HepG2 (cell line): ENCODE results near the gene DAAM2. TPM values are rescaled to one million over a fixed set of nuclear protein-coding genes. Genes with fewer than 3 reads are reported as not detected.

Experiments
- ATAC-seq: fragments of 200-7000 bp; cut with Tn5 transposase; 3 replicates; pipeline ENCODE4 v1.9.1; 2020; ENCODE audit warnings: mild to moderate bottlenecking, moderate library complexity
- BruUV-seq: library from RNA; stranded (reverse); fragments of 400-500 nt; replicated peaks from 2 replicates; lab custom pipeline; 2021; lab: Mats Ljungman, UMichigan
- CTCF ChIA-PET: fragments of 300-600 bp; formaldehyde crosslinking; extraction: SDS; loops from one replicate; lab custom pipeline; 2021; ENCODE audit warnings: low total read pairs, inconsistent platforms, low intra/inter-chr PET ratio; lab: Yijun Ruan, JAX
- POLR2A ChIA-PET: fragments of 350-600 bp; sonication (Branson Sonifier 250); formaldehyde crosslinking; loops from one replicate; lab custom pipeline; 2020; ENCODE audit warnings: antibody characterized with exemption, inconsistent platforms; lab: Yijun Ruan, JAX
- DNase-seq: peaks from one replicate; pipeline ENCODE4 v3.0.0-alpha.2; 2015; ENCODE audit warnings: low spot score
- FAIRE-seq: peaks from 3 replicates; lab custom pipeline; 2011; peaks lifted over from hg19 to GRCh38; lab: Jason Lieb, UNC
- H2AFZ ChIP-seq: one replicate; pipeline ENCODE4 v1.6.1; 2011; ENCODE audit warnings: low read length, inconsistent platforms
- H3K27ac ChIP-seq: fragments of 300-600 bp; 3 replicates; pipeline ENCODE4 v1.8.0; 2011; ENCODE audit warnings: mixed run types, mild to moderate bottlenecking, mixed read lengths, low read length, inconsistent platforms; ENCODE audit not compliant: insufficient read depth; ENCODE audit errors: extremely low read length
- H3K27me3 ChIP-seq, 2 experiments: fragments of 200-600 bp in 1 of 2; 2 replicates in 1 of 2; 3 replicates in 1 of 2; pipeline versions ENCODE4 v1.6.0 to v1.8.0; 2011; ENCODE audit warnings: low read length in 2 of 2, mild to moderate bottlenecking in 2 of 2, moderate library complexity in 2 of 2, inconsistent platforms in 1 of 2; ENCODE audit not compliant: insufficient read depth in 2 of 2, control insufficient read depth in 1 of 2
- H3K36me3 ChIP-seq, 2 experiments: fragments of 200-600 bp in 1 of 2; replicated peaks in 1 of 2; 2 replicates in 1 of 2; 3 replicates in 1 of 2; pipeline versions ENCODE4 v1.5.1 to v1.8.0; 2011; ENCODE audit warnings: low read length in 2 of 2, inconsistent platforms in 1 of 2; ENCODE audit not compliant: insufficient read depth in 2 of 2, control insufficient read depth in 1 of 2
- H3K4me1 ChIP-seq: 2 replicates; pipeline ENCODE4 v1.5.1; 2012; ENCODE audit warnings: low read length, inconsistent platforms; ENCODE audit not compliant: insufficient read depth
- H3K4me2 ChIP-seq: 2 replicates; pipeline ENCODE4 v1.6.0; 2011; ENCODE audit warnings: low read depth, low read length, inconsistent platforms
- H3K4me3 ChIP-seq, 3 experiments: fragments of 200-600 bp in 1 of 3; sonication (generic), shearing (Covaris generic) in 1 of 3; replicated peaks in 1 of 3; 2 replicates each; pipeline ENCODE4 v1.5.1; 2011 to 2016; ENCODE audit warnings: low read length in 3 of 3, inconsistent platforms in 2 of 3, low read depth in 2 of 3, mild to moderate bottlenecking in 2 of 3, control low read depth in 1 of 3, mixed read lengths in 1 of 3; ENCODE audit not compliant: insufficient read depth in 1 of 3
- H3K79me2 ChIP-seq: one replicate; pipeline ENCODE4 v1.6.1; 2011; ENCODE audit warnings: low read length, inconsistent platforms; ENCODE audit not compliant: insufficient read depth
- H3K9ac ChIP-seq: 2 replicates; pipeline ENCODE4 v1.6.0; 2011; ENCODE audit warnings: mild to moderate bottlenecking, low read depth, low read length, inconsistent platforms; ENCODE audit not compliant: insufficient read depth
- H3K9me3 ChIP-seq: 2 replicates; pipeline ENCODE4 v1.5.1; 2012; ENCODE audit warnings: mild to moderate bottlenecking, low read length
- H4K20me1 ChIP-seq: 2 replicates; pipeline ENCODE4 v1.6.0; 2011; ENCODE audit warnings: inconsistent platforms, mild to moderate bottlenecking, low read length, moderate library complexity; ENCODE audit not compliant: insufficient read depth
- CEBPB ChIP-seq: IDR thresholded peaks from 2 replicates; pipeline ENCODE4 v1.6.1; 2011; ENCODE audit warnings: low read depth, low read length, improper control_type of control experiment, borderline replicate concordance
- CENPBD1 ChIP-seq: sonication (generic); formaldehyde crosslinking; IDR thresholded peaks from 2 replicates; pipeline ENCODE4 v1.8.0; 2022; ENCODE audit warnings: missing genetic modification reagents, low read depth, mild to moderate bottlenecking, borderline replicate concordance
- DMTF1 ChIP-seq: sonication (generic); formaldehyde crosslinking; IDR thresholded peaks from 2 replicates; pipeline ENCODE4 v1.4.0; 2020; ENCODE audit warnings: mild to moderate bottlenecking, missing genetic modification reagents
- ESRRA ChIP-seq: sonication (generic); formaldehyde crosslinking; IDR thresholded peaks from 2 replicates; pipeline ENCODE4 v1.5.1; 2020; ENCODE audit warnings: mild to moderate bottlenecking, low read depth, missing genetic modification reagents
- FOXA1 ChIP-seq, 2 experiments: fragments of 450-650 bp in 1 of 2; sonication (generic) in 1 of 2; formaldehyde crosslinking in 1 of 2; IDR thresholded peaks; 2 replicates each; pipeline versions ENCODE4 v1.4.0 to v1.6.1; 2016 to 2020; ENCODE audit warnings: missing genetic modification reagents in 1 of 2
- GPBP1L1 ChIP-seq: sonication (generic); formaldehyde crosslinking; IDR thresholded peaks from 2 replicates; pipeline ENCODE4 v1.5.0; 2020; ENCODE audit warnings: mild to moderate bottlenecking, missing genetic modification reagents
- HIC2 ChIP-seq: sonication (generic); formaldehyde crosslinking; IDR thresholded peaks from 2 replicates; pipeline ENCODE4 v1.9.0; 2022; ENCODE audit warnings: low read depth, missing genetic modification reagents
- NFKB2 ChIP-seq: sonication (generic); formaldehyde crosslinking; IDR thresholded peaks from 2 replicates; pipeline ENCODE4 v1.4.0; 2020; ENCODE audit warnings: missing genetic modification reagents, borderline replicate concordance
- POGK ChIP-seq: sonication (generic); formaldehyde crosslinking; conservative IDR thresholded peaks from 2 replicates; pipeline ENCODE4 v1.8.0; 2022; ENCODE audit warnings: mild to moderate bottlenecking, moderate library complexity, missing genetic modification reagents
- RARG ChIP-seq: sonication (generic); formaldehyde crosslinking; IDR thresholded peaks from 2 replicates; pipeline ENCODE4 v1.4.0; 2020; ENCODE audit warnings: low read depth, mild to moderate bottlenecking, missing genetic modification reagents
- RXRB ChIP-seq: IDR thresholded peaks from 2 replicates; pipeline ENCODE4 v1.6.1; 2016; ENCODE audit warnings: borderline replicate concordance, missing genetic modification reagents, missing compliant biosample characterization
- ZGPAT ChIP-seq: IDR thresholded peaks from 2 replicates; pipeline ENCODE4 v1.6.1; 2016; ENCODE audit warnings: mild to moderate bottlenecking
- ZNF678 ChIP-seq: sonication (generic); formaldehyde crosslinking; IDR thresholded peaks from 2 replicates; pipeline ENCODE4 v1.4.0; 2020; ENCODE audit warnings: mild to moderate bottlenecking, missing genetic modification reagents
- WGBS: methylation state at CpG from one replicate; pipeline ENCODE4 v1.1.6; 2017; ENCODE audit warnings: low lambda C conversion rate; 5-methylcytosine and 5-hydroxymethylcytosine counted together
- in situ Hi-C: cut with HindIII; loops from 2 replicates; pipeline ENCODE4 v1.10.0; 2017; ENCODE audit warnings: low pct_unique_long_range_greater_than_20kb; ENCODE audit not compliant: extremely low pct_ligation_motif_present
- intact Hi-C: fragments of 100-400 bp; cut with micrococcal nuclease; formaldehyde crosslinking; loops from one replicate; pipeline ENCODE4 v1.10.0; 2022; ENCODE audit not compliant: unreplicated experiment
- polyA plus RNA-seq, 8 experiments: library from polyadenylated mRNA; depleted of rRNA in 3 of 8; stranded (reverse) in 7 of 8; unstranded in 1 of 8; fragments of >200 nt; fragmentation: Illumina TruSeq in 4 of 8; extraction: Trizol in 4 of 8; gene quantifications; 2 replicates each; pipeline versions ENCODE4 v1.2.1 to v1.2.3, GENCODE V29; 2011 to 2016; ENCODE audit warnings: low read depth in 4 of 8, missing spikeins in 1 of 8, mixed read lengths in 1 of 8; ENCODE audit not compliant: insufficient read depth in 1 of 8
- total RNA-seq, 5 experiments: library from RNA; depleted of rRNA; stranded (reverse); fragments of >200 nt; fragmentation: Illumina TruSeq; extraction: Trizol; gene quantifications; 2 replicates each; pipeline ENCODE4 v1.2.3, GENCODE V29; 2016; ENCODE audit warnings: low read depth in 1 of 5

DAAM2 gene
- total and polyA plus RNA-seq, 2 of the 13 experiments (the other 11 are each of a cell fraction or from before 2014, with no cell fraction given): 0.01 TPM; not detected in 1

- no TSS peak for BruUV-seq
- in situ Hi-C loops (no loop called here), intact Hi-C loops (no loop called here)
- no peak overlapping the region for H3K4me3 ChIP-seq
- H3K9me3 ChIP-seq: no peaks in the 10 kb centered on the region
- no peak overlapping the region for H3K9ac ChIP-seq
- no peak overlapping the region for H3K27ac ChIP-seq
- ChIA-PET POLR2A (interaction anchor here (1.4 kb wide), 1 partner anchor 8 kb away, joined by 4 read pairs; no protein-coding TSS in a partner anchor), CTCF (no interaction called here)
- TF ChIP-seq GPBP1L1 (CRISPR knock-in tag): no peak
- TF ChIP-seq ZNF678: no peak
- no peak for TF ChIP-seq RARG (CRISPR knock-in tag)
- TF ChIP-seq HIC2: no peak
- no peak for TF ChIP-seq CENPBD1 (CRISPR knock-in tag)
- no peak for TF ChIP-seq POGK (CRISPR knock-in tag)
- TF ChIP-seq DMTF1 (CRISPR knock-in tag): no peak
- no peak for TF ChIP-seq ESRRA
- no peak for TF ChIP-seq RXRB
- TF ChIP-seq FOXA1 (IDR thresholded peaks at IDR 0.05): no peak
- TF ChIP-seq FOXA1 (CRISPR knock-in tag; IDR thresholded peaks at IDR 0.05): no peak
- TF ChIP-seq ZGPAT (CRISPR knock-in tag): no peak
- TF ChIP-seq NFKB2 (CRISPR knock-in tag): no peak
- TF ChIP-seq CEBPB: no peak
- no peak overlapping the region for H2AFZ ChIP-seq
- no peak for DNase-seq
- peaks cover 5% of the 10 kb centered on the region for H3K4me1 ChIP-seq
- H3K27me3 ChIP-seq: no peaks in the 10 kb centered on the region
- no peaks in the 10 kb centered on the region for H3K79me2 ChIP-seq
- no peak overlapping the region for H3K4me2 ChIP-seq
- ATAC-seq: no peak
- H3K36me3 ChIP-seq: peaks cover 7 to 10% of the 10 kb centered on the region in 2 experiments; a peak in 3 of 5 replicates
- no peak for FAIRE-seq
- H4K20me1 ChIP-seq: no peaks in the 10 kb centered on the region
- 93% methylated on average over 22 of the region's 22 CpGs for WGBS
Observed at GRCh38 chr6:39925191-39925930, 133.2 kb downstream of the DAAM2 start.
